ENCODE results near the gene LRP8. TPM values are rescaled to one million over a fixed set of nuclear protein-coding genes. Genes with fewer than 3 reads are reported as not detected.
A peak's percentile ranks its signal among the peaks of the same experiment; 100 is the strongest.

LRP8 gene
- total and polyA plus RNA-seq, 2 of the 13 experiments (the other 11 are each of a cell fraction or from before 2014, with no cell fraction given) = 17.3 to 17.4 TPM

DNA sequence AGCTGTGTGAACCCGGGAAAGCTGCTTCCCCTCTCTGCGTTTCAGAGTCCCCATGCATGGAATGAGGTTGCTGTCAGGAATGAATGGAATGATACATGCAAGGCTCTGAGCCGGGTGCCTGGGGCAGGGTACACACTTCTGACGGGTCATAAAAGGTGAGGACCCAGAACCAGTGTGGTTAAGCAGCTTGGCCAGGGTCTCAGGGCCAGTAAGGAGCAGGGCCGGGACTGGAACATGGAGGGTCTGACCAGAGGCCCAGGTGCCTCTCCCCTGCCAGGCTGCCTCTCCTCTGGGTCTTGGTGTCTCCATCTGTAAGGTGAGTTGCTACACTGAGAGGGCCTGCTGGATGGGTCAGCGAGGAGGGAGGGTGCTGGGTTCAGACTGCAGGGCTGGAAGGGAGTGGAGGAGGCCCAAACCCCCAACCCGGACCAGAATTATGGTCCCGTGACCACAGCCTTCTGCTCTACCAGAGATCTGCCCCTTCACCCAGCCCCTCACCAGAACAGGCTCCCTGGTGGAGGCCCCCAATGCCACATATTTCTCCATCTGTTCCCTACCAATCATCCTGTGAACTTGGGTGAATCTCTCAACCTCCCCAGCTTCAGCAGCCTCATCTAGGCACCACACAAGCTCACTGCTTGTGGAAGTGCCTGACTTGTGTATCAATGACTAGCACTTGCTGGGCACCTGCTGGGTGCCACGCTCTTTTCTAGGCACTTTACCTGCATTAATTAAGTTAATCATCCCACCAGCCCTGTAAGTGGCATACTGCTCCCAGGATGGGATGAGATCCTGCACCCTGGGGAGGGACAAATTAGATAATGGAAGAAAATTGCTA, 16.2 kb upstream of the LRP8 start:
- TF ChIP-seq TBL1XR1 (IDR thresholded peaks at IDR 0.05; ENCODE audit: borderline replicate concordance, low read length, partially characterized antibody) (no peak), TEAD3 (CRISPR knock-in tag; optimal IDR thresholded peaks at IDR 0.05; ENCODE audit: borderline replicate concordance) (peak; percentile 35)
- WGBS (ENCODE audit: low lambda C conversion rate) = 27% methylated on average over 5 of the region's 9 CpGs
- H3K27me3 ChIP-seq (ENCODE audit: control insufficient read depth in 1 of 2, insufficient read depth in 2 of 2, low read length in 2 of 2) = peaks cover 4 to 22% of the 10 kb centered on the region in 2 experiments; a peak in 3 of 5 replicates
- ATAC-seq (peak; percentile 45; the same call in 2 of the 3 replicates), FAIRE-seq (no peak), DNase-seq (ENCODE audit: low spot score) (no peak)
- no peaks in the 10 kb centered on the region for H4K20me1 ChIP-seq (ENCODE audit: insufficient read depth, low read length)
- no peaks in the 10 kb centered on the region for H3K36me3 ChIP-seq (replicated peaks in 1 of 2; ENCODE audit: control insufficient read depth in 1 of 2, insufficient read depth in 2 of 2, low read length in 2 of 2)
- no peak overlapping the region for H3K9ac ChIP-seq (ENCODE audit: insufficient read depth, low read depth, low read length)
- BruUV-seq (replicated peaks) = no TSS peak
- no peak overlapping the region for H2AFZ ChIP-seq (ENCODE audit: low read length)
- intact Hi-C loops (cut with micrococcal nuclease; ENCODE audit: unreplicated experiment) (no loop called here), in situ Hi-C loops (cut with HindIII; ENCODE audit: extremely low pct_ligation_motif_present, low pct_unique_long_range_greater_than_20kb) (no loop called here)
- H3K27ac ChIP-seq (ENCODE audit: extremely low read length, insufficient read depth, low read length) = no peak overlapping the region
- no peaks in the 10 kb centered on the region for H3K9me3 ChIP-seq (ENCODE audit: low read length)
- ChIA-PET POLR2A (no interaction called here), CTCF (ENCODE audit: low intra/inter-chr PET ratio, low total read pairs) (no interaction called here)
- H3K4me3 ChIP-seq (replicated peaks in 1 of 3; ENCODE audit: insufficient read depth in 1 of 3, low read depth in 2 of 3, low read length in 3 of 3) = no peak overlapping the region
- H3K4me1 ChIP-seq (ENCODE audit: insufficient read depth, low read length) = peaks cover 11% of the 10 kb centered on the region
- H3K79me2 ChIP-seq (ENCODE audit: insufficient read depth, low read length) = no peaks in the 10 kb centered on the region
- H3K4me2 ChIP-seq (ENCODE audit: low read depth, low read length) = no peak overlapping the region

- WGBS (ENCODE audit: low lambda C conversion rate) = 35% methylated on average over 10 of the region's 10 CpGs
- TF ChIP-seq SCMH1 (CRISPR knock-in tag; IDR thresholded peaks at IDR 0.05; ENCODE audit: borderline replicate concordance) (no peak), CHD2 (IDR thresholded peaks at IDR 0.05; ENCODE audit: low read depth, low read length) (no peak), ZFP90 (CRISPR knock-in tag; IDR thresholded peaks at IDR 0.05; ENCODE audit: borderline replicate concordance) (no peak), ZNF768 (CRISPR knock-in tag; IDR thresholded peaks at IDR 0.05) (no peak), GLMP (CRISPR knock-in tag; IDR thresholded peaks at IDR 0.05; ENCODE audit: borderline replicate concordance) (no peak), RFX5 (IDR thresholded peaks at IDR 0.05; ENCODE audit: low read depth, low read length) (no peak)
- TF ChIP-seq, protein P1, sequence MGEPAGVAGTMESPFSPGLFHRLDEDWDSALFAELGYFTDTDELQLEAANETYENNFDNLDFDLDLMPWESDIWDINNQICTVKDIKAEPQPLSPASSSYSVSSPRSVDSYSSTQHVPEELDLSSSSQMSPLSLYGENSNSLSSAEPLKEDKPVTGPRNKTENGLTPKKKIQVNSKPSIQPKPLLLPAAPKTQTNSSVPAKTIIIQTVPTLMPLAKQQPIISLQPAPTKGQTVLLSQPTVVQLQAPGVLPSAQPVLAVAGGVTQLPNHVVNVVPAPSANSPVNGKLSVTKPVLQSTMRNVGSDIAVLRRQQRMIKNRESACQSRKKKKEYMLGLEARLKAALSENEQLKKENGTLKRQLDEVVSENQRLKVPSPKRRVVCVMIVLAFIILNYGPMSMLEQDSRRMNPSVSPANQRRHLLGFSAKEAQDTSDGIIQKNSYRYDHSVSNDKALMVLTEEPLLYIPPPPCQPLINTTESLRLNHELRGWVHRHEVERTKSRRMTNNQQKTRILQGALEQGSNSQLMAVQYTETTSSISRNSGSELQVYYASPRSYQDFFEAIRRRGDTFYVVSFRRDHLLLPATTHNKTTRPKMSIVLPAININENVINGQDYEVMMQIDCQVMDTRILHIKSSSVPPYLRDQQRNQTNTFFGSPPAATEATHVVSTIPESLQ (CRISPR knock-in tag; conservative IDR thresholded peaks at IDR 0.05) = no peak
- TF ChIP-seq, protein P2, sequence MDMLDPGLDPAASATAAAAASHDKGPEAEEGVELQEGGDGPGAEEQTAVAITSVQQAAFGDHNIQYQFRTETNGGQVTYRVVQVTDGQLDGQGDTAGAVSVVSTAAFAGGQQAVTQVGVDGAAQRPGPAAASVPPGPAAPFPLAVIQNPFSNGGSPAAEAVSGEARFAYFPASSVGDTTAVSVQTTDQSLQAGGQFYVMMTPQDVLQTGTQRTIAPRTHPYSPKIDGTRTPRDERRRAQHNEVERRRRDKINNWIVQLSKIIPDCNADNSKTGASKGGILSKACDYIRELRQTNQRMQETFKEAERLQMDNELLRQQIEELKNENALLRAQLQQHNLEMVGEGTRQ (IDR thresholded peaks at IDR 0.05; ENCODE audit: low read depth, low read length) = no peak
- TF ChIP-seq, protein P2 (CRISPR knock-in tag; IDR thresholded peaks at IDR 0.05; ENCODE audit: borderline replicate concordance) = no peak
These were observed 15.0 kb upstream of the LRP8 start for GRCh38 chr1:53342735-53343470.

More at GRCh38 chr1:53342735-53343470, 15.0 kb upstream of the LRP8 start:
- Histone ChIP-seq H3K9ac (ENCODE audit: insufficient read depth, low read depth, low read length) (no peak overlapping the region), H3K36me3 (replicated peaks in 1 of 2; ENCODE audit: control insufficient read depth in 1 of 2, insufficient read depth in 2 of 2, low read length in 2 of 2) (no peaks in the 10 kb centered on the region), H2AFZ (ENCODE audit: low read length) (no peak overlapping the region), H3K27ac (ENCODE audit: extremely low read length, insufficient read depth, low read length) (no peak overlapping the region), H3K9me3 (ENCODE audit: low read length) (no peaks in the 10 kb centered on the region), H4K20me1 (ENCODE audit: insufficient read depth, low read length) (no peaks in the 10 kb centered on the region), H3K4me1 (ENCODE audit: insufficient read depth, low read length) (peaks cover 11% of the 10 kb centered on the region), H3K4me2 (ENCODE audit: low read depth, low read length) (no peak overlapping the region), H3K79me2 (ENCODE audit: insufficient read depth, low read length) (no peaks in the 10 kb centered on the region), H3K4me3 (replicated peaks in 1 of 3; ENCODE audit: insufficient read depth in 1 of 3, low read depth in 2 of 3, low read length in 3 of 3) (no peak overlapping the region), H3K27me3 (ENCODE audit: control insufficient read depth in 1 of 2, insufficient read depth in 2 of 2, low read length in 2 of 2) (peaks cover 4 to 16% of the 10 kb centered on the region in 2 experiments; a peak in 2 of 5 replicates)
- CTCF ChIA-PET (ENCODE audit: low intra/inter-chr PET ratio, low total read pairs) = no interaction called here
- POLR2A ChIA-PET = no interaction called here
- in situ Hi-C loops (cut with HindIII; ENCODE audit: extremely low pct_ligation_motif_present, low pct_unique_long_range_greater_than_20kb) = no loop called here
- intact Hi-C loops (cut with micrococcal nuclease; ENCODE audit: unreplicated experiment) = no loop called here
- FAIRE-seq (no peak), ATAC-seq (no peak), DNase-seq (ENCODE audit: low spot score) (no peak)
- no TSS peak for BruUV-seq (replicated peaks)
